Heart left ventricle (tissue), 16 donors: Measurements from ENCODE around the gene SRC. TPM values are rescaled to one million over a fixed set of nuclear protein-coding genes. Genes with fewer than 3 reads are reported as not detected.

ENCODE experiments used
- ATAC-seq, 4 donors: fragments of 200-7000 bp; cut with Tn5 transposase; one replicate each; pipeline ENCODE4 v1.9.1; 2020 to 2022; ENCODE audit warnings: moderate library complexity in 4 of 4, mild to moderate bottlenecking in 3 of 4, moderate number of reproducible peaks in 1 of 4
- DNase-seq, 5 donors: peaks; one replicate each; pipeline ENCODE4 v3.0.0-alpha.2; 2020
- H3K27ac ChIP-seq, 12 donors: fragments of 200-600 bp; sonication (generic) in 4 of 12; one replicate each; pipeline versions ENCODE4 v1.5.0 to v1.8.0; 2016 to 2022; ENCODE audit warnings: mild to moderate bottlenecking in 2 of 12
- H3K27me3 ChIP-seq, 9 donors: fragments of 200-600 bp; sonication (generic) in 2 of 9; one replicate each; pipeline versions ENCODE4 v1.5.1 to v1.8.0; 2016 to 2022; ENCODE audit warnings: mild to moderate bottlenecking in 3 of 9
- H3K36me3 ChIP-seq, 9 donors: fragments of 200-600 bp; sonication (generic) in 2 of 9; one replicate each; pipeline versions ENCODE4 v1.5.0 to v1.8.0; 2018 to 2022; ENCODE audit warnings: mild to moderate bottlenecking in 2 of 9
- H3K4me1 ChIP-seq, 12 donors: fragments of 200-600 bp; sonication (generic) in 4 of 12; one replicate each; pipeline versions ENCODE4 v1.5.0 to v1.8.0; 2016 to 2022; ENCODE audit warnings: mild to moderate bottlenecking in 3 of 12
- H3K4me3 ChIP-seq, 12 donors: fragments of 200-600 bp; sonication (generic) in 4 of 12; one replicate each; pipeline versions ENCODE4 v1.5.0 to v1.8.0; 2017 to 2022; ENCODE audit warnings: mild to moderate bottlenecking in 9 of 12, moderate library complexity in 4 of 12
- H3K9me3 ChIP-seq, 12 donors: fragments of 200-600 bp; sonication (generic) in 4 of 12; one replicate each; pipeline versions ENCODE4 v1.5.0 to v1.8.0; 2016 to 2022; ENCODE audit warnings: mild to moderate bottlenecking in 1 of 12
- POLR2A ChIP-seq, 2 donors: fragments of 450-650 bp; IDR thresholded peaks; one replicate each; pipeline ENCODE4 v1.6.1; 2017; ENCODE audit warnings: antibody characterized with exemption in 2 of 2, mild to moderate bottlenecking in 2 of 2, moderate library complexity in 2 of 2
- whole genome bisulfite sequencing, 4 donors: extraction: QIAGEN DNeasy Blood & Tissue Kit in 2 of 4; methylation state at CpG; one replicate each; pipeline versions ENCODE4 v1.1.5 to v1.1.7; 2013 to 2018; 5-methylcytosine and 5-hydroxymethylcytosine counted together
- intact Hi-C, 10 donors: fragments of 100-400 bp; cut with DNase I; formaldehyde crosslinking; loops; one replicate each; pipeline versions ENCODE4 v1.11.1 to v1.14.2; 2022
- polyA plus RNA-seq, 2 donors: library from polyadenylated mRNA; stranded (reverse); fragments of 200-250 nt; gene quantifications; one replicate each; pipeline ENCODE4 v1.2.3, GENCODE V29; 2013
- total RNA-seq, 9 donors: library from RNA; depleted of rRNA in 2 of 9; stranded (reverse); fragments of >200 nt in 2 of 9; fragmentation: NEBNext Ultra II Directional in 3 of 9; extraction: Animal tissue kit (Norgen Biotek cat#: 25700) in 3 of 9; gene quantifications; one replicate each; pipeline versions ENCODE4 v1.1.0 to v1.2.4, GENCODE V29; 2016 to 2023
- TF ChIP-seq, protein P1 (sequence below), 12 donors: fragments of 200-600 bp; sonication (generic) in 4 of 12; IDR thresholded peaks; one replicate each; pipeline versions ENCODE4 v1.5.0 to v1.8.0; 2018 to 2022; ENCODE audit warnings: antibody characterized with exemption in 12 of 12, mild to moderate bottlenecking in 5 of 12
- donor health status: ischemic (EF 13 %, LVEDD 7.1; RV severe dilation, severe dysfunction).
- donor health status: healthy with polysubstance abuse.
- donor health status: DM: no; HTN: yes; CAD: no.
- donor health status: DM: no; HTN: no; CAD: no.
- donor health status: ischemic (EF 25% LVEDD 6.9; RV normal size, moderate dysfunction).
- donor health status: ischemic (EF 25% LVEDD 5.7; RV mildly dilated, moderate dysfunction).
- donor health status: healthy.
- donor health status: DM: yes; HTN: yes; CAD: no.
- donor health status: ischemic (EF 35%, LVEDD 5.7; RV mildly dilated, moderate dysfunction).
- donor health status: nonischemic (EF 11% LVEDD 7.7; RV severe dilation, severe dysfunction).
- donor health status: DM: yes; HTN: yes; CAD: no.
- donor health status: PGD.
- donor health status: ischemic (EF 29% LVEDD 5.4; RV normal size, mild dysfunction).
- donor health status: nonischemic (EF 23%, LVEDD 6.1; RV moderate dilation, normal function).

Gene SRC
- total and polyA plus RNA-seq, 11 donors = 2.5 to 19.9 (median 5.1) TPM

DNA sequence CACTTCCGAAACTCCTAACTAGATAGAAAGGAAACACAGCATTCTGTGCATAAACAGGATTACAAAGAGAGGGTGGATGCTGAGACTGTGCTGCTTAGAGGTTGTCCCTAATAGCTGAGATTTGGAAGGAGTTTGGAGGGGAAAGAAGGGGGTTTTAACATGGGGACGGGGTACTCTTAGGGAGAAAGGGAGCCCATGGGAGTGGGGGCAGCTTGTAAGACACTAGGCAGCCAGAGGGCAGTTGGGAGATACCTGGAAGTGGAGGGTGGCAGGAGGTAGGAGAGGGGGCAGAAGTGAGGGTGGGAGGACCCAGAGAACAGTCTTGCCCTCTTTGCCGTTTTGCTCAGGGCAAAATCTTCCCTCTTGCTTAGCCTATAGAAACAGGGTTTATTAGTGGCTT, 40.1 kb upstream of the SRC start:
- intact Hi-C loops = no loop called here
- no peak for DNase-seq
- Histone ChIP-seq H3K36me3 (peaks cover 0 to 79% (median 58%) of the 10 kb centered on the region in 9 donors), H3K4me3 (no peak overlapping the region), H3K27ac (peak overlapping the region in 2 of 12 donors; percentile 29 to 50), H3K27me3 (no peaks in the 10 kb centered on the region), H3K4me1 (peaks cover 0 to 39% (median 4%) of the 10 kb centered on the region in 12 donors), H3K9me3 (no peaks in the 10 kb centered on the region)
- no peak for TF ChIP-seq POLR2A (IDR thresholded peaks at IDR 0.05)
- TF ChIP-seq, protein P1, sequence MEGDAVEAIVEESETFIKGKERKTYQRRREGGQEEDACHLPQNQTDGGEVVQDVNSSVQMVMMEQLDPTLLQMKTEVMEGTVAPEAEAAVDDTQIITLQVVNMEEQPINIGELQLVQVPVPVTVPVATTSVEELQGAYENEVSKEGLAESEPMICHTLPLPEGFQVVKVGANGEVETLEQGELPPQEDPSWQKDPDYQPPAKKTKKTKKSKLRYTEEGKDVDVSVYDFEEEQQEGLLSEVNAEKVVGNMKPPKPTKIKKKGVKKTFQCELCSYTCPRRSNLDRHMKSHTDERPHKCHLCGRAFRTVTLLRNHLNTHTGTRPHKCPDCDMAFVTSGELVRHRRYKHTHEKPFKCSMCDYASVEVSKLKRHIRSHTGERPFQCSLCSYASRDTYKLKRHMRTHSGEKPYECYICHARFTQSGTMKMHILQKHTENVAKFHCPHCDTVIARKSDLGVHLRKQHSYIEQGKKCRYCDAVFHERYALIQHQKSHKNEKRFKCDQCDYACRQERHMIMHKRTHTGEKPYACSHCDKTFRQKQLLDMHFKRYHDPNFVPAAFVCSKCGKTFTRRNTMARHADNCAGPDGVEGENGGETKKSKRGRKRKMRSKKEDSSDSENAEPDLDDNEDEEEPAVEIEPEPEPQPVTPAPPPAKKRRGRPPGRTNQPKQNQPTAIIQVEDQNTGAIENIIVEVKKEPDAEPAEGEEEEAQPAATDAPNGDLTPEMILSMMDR (IDR thresholded peaks at IDR 0.05) = no peak
- no peak for ATAC-seq
- 60 to 83% (median 72%) methylated on average over 3 of the region's 3 CpGs for WGBS, 4 donors

DNA sequence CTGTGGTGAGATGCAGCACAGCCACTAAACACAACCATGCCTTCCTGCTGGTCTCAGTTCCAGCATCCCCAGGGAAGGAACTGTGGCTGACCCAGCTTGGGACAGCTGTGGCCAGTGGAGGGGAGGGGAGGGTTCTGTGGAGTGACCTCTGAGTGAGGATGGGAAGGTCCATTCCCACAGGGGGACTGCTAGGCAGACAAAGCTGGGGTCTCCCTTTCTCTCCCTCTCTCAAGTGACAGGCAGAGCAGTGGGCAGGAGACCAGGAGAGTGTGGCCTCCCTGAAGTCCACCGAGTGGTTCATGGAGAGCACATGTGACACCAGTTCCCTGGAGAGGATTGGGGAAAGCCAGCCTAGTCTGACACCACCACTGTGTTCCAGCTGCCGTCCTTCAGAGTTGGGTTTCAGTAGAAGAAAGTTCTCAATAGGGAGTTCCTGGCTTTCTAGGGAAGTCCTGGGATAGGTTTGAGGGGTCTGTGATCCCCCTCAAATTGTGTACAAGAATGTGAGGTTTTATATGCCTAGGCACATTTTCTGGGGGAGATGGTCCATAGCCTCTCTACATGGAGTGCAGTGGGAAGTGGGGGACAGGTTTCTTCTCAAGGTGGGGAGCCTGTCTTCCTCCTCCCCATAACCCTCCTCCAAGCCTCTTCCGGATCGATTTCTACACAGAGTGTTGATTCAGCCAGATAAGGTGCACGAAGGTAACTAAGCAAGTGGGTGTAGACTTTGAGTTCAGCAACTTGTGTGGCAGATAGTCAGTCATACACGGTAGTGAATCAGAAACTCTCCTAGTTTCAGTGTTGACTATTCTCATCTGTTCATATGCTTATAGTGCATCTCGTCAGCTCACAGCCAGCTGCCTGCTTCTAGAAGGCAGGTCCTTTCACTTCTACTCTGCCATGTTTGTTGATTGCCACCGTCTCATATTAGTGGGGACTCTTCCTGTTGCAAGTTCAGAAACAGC, 37.6 kb upstream of the SRC start:
- no peak for TF ChIP-seq POLR2A (IDR thresholded peaks at IDR 0.05)
- TF ChIP-seq, protein P1 (IDR thresholded peaks at IDR 0.05) = no peak
- Histone ChIP-seq H3K4me3 (no peak overlapping the region), H3K27me3 (no peaks in the 10 kb centered on the region), H3K27ac (peak overlapping the region in 4 of 12 donors; percentile 0 to 22 (median 13)), H3K4me1 (peaks cover 0 to 50% (median 6%) of the 10 kb centered on the region in 12 donors), H3K9me3 (no peaks in the 10 kb centered on the region), H3K36me3 (peaks cover 0 to 60% (median 35%) of the 10 kb centered on the region in 9 donors)
- ATAC-seq (peak; percentile 21 to 64 (median 42)), DNase-seq (peak in 2 of 5 donors; percentile 39 to 58)
- intact Hi-C loops = loop anchor here in 1 of 10 donors (2.0 kb wide), 1 partner anchor 22 kb away; no protein-coding TSS in a partner anchor
- WGBS, 4 donors = 78 to 88% (median 80%) methylated on average over 7 to 8 of the region's 8 CpGs

DNA sequence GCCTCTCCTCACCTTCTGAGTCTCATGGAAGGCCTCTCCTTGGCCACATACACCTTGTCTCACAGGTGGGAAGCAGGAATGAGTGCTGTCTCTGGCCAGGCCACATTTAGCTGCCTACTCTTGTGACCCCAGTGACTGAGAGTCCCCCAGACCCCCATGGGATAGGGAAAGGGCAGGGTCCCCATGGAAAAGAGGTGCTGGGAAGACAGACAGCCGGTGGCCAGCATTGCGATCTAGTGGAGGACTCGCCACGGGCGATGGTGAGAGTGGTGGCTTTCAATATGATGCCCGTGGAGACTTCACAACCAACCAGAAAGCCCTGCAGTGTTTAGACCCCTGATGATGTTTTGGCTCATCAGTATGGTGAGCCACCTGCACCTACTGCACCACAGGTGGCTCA, 36.6 kb upstream of the SRC start:
- H3K27me3 ChIP-seq = no peaks in the 10 kb centered on the region
- no peak for TF ChIP-seq POLR2A (IDR thresholded peaks at IDR 0.05)
- TF ChIP-seq, protein P1 (IDR thresholded peaks at IDR 0.05) = no peak
- peak overlapping the region in 1 of 12 donors; percentile 5 for H3K27ac ChIP-seq
- H3K4me1 ChIP-seq = peaks cover 0 to 58% (median 15%) of the 10 kb centered on the region in 12 donors
- 95 to 98% (median 96%) methylated on average over 6 of the region's 6 CpGs for WGBS, 4 donors
- no peak overlapping the region for H3K4me3 ChIP-seq
- H3K36me3 ChIP-seq = peaks cover 0 to 55% (median 26%) of the 10 kb centered on the region in 9 donors
- no peaks in the 10 kb centered on the region for H3K9me3 ChIP-seq
- ATAC-seq (no peak), DNase-seq (no peak)
- intact Hi-C loops = loop anchor here in 1 of 10 donors (2.0 kb wide), 1 partner anchor 22 kb away; no protein-coding TSS in a partner anchor
